Mucosa of rectum (tissue), 2 donors: ENCODE measurements around the gene ADD2.

Source experiments
- H3K27ac ChIP-seq, 2 donors: one replicate each; pipeline ENCODE4 v1.7.0; 2013; ENCODE audit warnings: inconsistent platforms in 2 of 2, low read depth in 2 of 2, low read length in 2 of 2
- H3K27me3 ChIP-seq, 2 donors: one replicate each; pipeline ENCODE4 v1.7.0; 2013; ENCODE audit warnings: low read length in 2 of 2; ENCODE audit not compliant: control insufficient read depth in 2 of 2, insufficient read depth in 2 of 2
- H3K36me3 ChIP-seq, 2 donors: one replicate each; pipeline ENCODE4 v1.7.0; 2013; ENCODE audit warnings: low read length in 2 of 2; ENCODE audit not compliant: control insufficient read depth in 2 of 2, insufficient read depth in 2 of 2
- H3K4me1 ChIP-seq, 2 donors: one replicate each; pipeline ENCODE4 v1.7.0; 2013; ENCODE audit warnings: low read length in 2 of 2, mild to moderate bottlenecking in 1 of 2; ENCODE audit not compliant: control insufficient read depth in 2 of 2, insufficient read depth in 2 of 2
- H3K4me3 ChIP-seq, 2 donors: one replicate each; pipeline ENCODE4 v1.7.0; 2013; ENCODE audit warnings: low read length in 2 of 2
- H3K9ac ChIP-seq, 2 donors: one replicate each; pipeline ENCODE4 v1.7.0; 2013; ENCODE audit warnings: low read length in 2 of 2, low read depth in 1 of 2, mild to moderate bottlenecking in 1 of 2
- H3K9me3 ChIP-seq, 2 donors: one replicate each; pipeline ENCODE4 v1.7.0; 2013; ENCODE audit warnings: low read length in 2 of 2; ENCODE audit not compliant: control insufficient read depth in 2 of 2
- donor health status: healthy.
- donor health status: Normal muscosa, but diverticular disease.

The ADD2 gene

DNA sequence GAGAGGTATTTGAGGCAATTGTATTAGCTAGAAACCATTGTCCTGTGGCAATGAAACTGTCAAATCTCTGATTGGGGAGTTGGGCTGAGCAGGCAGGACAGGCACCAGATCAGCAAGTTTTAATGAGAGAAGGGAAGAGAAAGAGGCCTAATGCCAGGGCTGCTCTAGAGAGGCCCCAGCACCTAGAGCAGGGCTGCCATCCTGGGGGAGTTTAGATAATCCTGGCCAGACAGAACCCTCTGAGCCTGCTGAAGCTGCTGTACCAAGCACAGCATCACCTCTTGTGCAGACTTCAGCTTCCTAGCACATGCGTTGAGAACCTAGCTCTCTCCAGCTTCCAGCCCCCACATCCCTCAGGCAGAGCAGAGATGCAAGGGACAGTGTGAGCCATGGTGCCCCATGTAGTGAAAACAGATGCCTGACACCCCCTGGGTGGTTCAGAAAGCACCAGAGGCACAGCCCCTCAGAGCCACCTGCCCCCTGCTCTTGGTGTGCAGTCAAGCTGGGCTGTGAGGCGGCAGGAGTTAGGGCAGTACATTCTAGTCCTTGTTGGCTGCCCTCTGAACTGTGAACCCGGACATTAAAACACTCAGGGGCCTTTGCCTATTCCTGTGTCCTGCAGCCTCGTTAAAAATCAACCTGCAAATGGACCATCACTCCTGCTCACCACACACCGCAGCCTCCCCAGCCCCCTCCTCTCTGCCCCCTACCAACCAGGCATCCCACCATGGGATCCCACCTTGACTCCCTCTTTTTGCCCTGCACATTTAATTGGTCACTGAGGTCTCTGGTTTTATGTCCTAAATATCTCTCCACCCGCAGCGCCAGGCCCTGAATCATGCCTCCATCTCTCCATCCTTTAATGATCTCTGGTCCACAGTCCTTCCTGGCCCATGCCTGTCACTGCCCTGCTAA is 52.7 kb downstream of the ADD2 start:
- Histone ChIP-seq H3K9ac (no peak overlapping the region), H3K4me1 (no peaks in the 10 kb centered on the region), H3K4me3 (no peak overlapping the region), H3K36me3 (no peaks in the 10 kb centered on the region), H3K27me3 (peaks cover 0 to 6% of the 10 kb centered on the region in 2 donors), H3K27ac (no peak overlapping the region), H3K9me3 (no peaks in the 10 kb centered on the region)

DNA sequence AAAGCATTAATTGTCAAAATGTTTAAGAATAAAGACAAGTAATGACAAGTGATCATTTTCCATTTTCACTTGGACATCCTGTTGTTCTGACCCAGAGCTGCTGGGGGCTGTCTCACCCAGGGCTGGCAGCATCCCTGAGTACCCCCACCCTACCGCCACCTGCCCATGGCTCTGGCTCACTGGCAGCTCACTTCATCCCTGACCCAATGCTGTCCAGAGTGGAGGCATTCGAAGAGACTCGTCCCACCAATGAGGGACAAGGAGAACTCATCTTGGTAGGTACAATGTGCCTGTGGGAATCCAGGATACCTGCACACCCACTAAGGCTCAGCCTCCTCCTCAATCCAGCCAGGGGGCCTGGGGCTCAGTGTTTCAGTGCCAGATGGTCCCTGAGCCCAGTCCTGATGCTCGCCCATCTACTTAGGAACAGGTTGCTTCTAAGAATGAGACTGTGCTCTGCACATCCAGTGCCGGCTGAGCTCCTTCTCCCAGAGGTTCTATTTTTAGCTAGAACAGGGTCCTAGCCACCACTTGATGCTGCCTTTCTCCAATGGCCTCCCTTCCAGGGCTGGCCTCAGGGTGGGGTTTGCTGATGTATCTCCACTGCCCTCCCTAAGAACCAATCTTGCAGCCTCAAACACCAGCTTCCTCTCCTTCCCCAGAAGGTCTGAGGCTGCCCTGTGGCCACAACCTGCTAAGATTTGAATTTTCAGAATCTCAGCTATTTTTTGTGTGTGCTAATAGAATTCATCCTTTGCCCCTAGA is 53.7 kb downstream of the ADD2 start:
- Histone ChIP-seq H3K9me3 (no peaks in the 10 kb centered on the region), H3K27me3 (peaks cover 0 to 4% of the 10 kb centered on the region in 2 donors), H3K9ac (no peak overlapping the region), H3K36me3 (no peaks in the 10 kb centered on the region), H3K4me1 (no peaks in the 10 kb centered on the region), H3K27ac (no peak overlapping the region), H3K4me3 (no peak overlapping the region)

- Histone ChIP-seq H3K27me3 (peaks cover 0 to 2% of the 10 kb centered on the region in 2 donors), H3K4me1 (no peaks in the 10 kb centered on the region), H3K27ac (no peak overlapping the region), H3K9me3 (no peaks in the 10 kb centered on the region), H3K9ac (no peak overlapping the region), H3K36me3 (no peaks in the 10 kb centered on the region), H3K4me3 (no peak overlapping the region)
Observed at GRCh38 chr2:70712916-70713315, 55.1 kb downstream of the ADD2 start.

- no peak overlapping the region for H3K9ac ChIP-seq
Observed at GRCh38 chr2:70711191-70711590, 56.8 kb downstream of the ADD2 start.

DNA sequence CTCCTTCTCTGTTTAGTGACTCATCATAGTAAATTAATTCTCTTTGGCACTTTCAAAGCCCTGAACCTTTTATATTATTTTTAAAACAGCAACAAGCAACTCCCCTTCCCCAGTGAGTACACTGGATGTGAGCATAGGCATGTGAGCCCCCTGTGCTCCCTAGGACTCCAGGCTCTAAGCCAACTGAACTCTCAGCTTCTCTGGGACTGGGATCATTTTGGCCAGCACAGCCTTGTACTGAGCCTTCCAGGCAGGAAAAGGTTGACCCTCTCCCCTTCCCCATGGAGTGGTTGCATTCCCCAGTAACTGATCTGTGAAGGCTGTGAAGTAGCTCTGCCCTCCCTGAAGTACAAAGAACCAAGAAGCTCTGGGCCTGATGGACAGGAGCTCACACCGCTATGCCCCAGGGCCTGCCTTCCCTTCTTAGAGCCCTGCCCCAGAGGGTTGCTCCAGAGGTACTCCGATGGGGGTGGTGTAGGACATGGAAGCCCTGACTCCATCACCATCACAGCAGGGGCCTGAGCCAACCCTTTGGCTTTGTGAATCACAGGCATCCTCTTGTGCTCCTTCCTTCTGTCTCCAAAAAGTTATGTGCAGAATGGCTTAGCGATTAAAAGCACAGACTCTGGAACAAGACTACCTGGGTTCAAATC is 57.8 kb downstream of the ADD2 start:
- no peak overlapping the region for H3K9ac ChIP-seq
- H3K27me3 ChIP-seq, result no peaks in the 10 kb centered on the region
- no peaks in the 10 kb centered on the region for H3K36me3 ChIP-seq
- no peaks in the 10 kb centered on the region for H3K4me1 ChIP-seq
- H3K4me3 ChIP-seq, result no peak overlapping the region
- H3K27ac ChIP-seq, result no peak overlapping the region
- no peaks in the 10 kb centered on the region for H3K9me3 ChIP-seq

More at GRCh38 chr2:70711191-70711590, 56.8 kb downstream of the ADD2 start:
- Histone ChIP-seq H3K4me1 (no peaks in the 10 kb centered on the region), H3K9me3 (no peaks in the 10 kb centered on the region), H3K4me3 (no peak overlapping the region), H3K27me3 (no peaks in the 10 kb centered on the region), H3K27ac (no peak overlapping the region), H3K36me3 (no peaks in the 10 kb centered on the region)

DNA sequence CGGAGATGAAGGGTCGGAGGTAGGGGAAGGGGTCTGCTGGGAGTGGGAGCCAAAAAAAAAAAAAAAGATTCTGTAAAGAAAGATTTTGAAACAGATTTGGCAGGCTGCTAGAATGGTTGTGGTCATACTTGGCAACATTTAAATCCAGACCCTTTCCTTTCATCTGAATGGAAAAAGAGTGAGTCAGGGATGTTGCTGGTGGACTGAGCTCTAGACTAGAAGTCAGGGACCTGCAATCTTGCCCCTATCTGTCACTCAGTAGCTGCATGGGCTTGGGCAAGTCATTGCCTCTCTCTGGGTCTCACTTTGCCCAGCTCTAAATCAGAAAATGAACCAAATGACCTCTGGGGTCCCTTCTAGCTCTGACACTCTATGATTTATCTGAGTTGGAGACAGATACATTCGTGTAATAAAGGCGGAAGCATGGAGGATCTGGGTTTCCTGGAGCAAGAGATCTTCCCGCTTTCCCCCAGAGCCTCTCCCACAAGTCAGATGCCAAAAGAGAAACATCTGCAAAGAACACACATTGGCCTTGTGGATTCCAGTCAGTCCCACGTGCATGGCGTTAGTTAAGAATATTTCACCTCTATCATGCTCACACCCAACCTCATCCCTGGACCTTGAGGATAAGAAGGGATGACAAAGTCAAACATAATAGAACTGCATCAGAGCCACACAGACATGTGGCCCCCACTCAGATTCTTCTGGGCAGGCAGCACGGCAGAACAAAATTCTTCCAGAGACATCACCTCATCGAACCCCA is 58.5 kb downstream of the ADD2 start:
- H3K9me3 ChIP-seq, result no peaks in the 10 kb centered on the region
- H3K27me3 ChIP-seq, result no peaks in the 10 kb centered on the region
- no peak overlapping the region for H3K4me3 ChIP-seq
- no peaks in the 10 kb centered on the region for H3K36me3 ChIP-seq
- H3K9ac ChIP-seq, result no peak overlapping the region
- no peaks in the 10 kb centered on the region for H3K4me1 ChIP-seq
- no peak overlapping the region for H3K27ac ChIP-seq

- Histone ChIP-seq H3K4me1 (no peaks in the 10 kb centered on the region), H3K4me3 (no peak overlapping the region), H3K9me3 (no peaks in the 10 kb centered on the region), H3K9ac (no peak overlapping the region), H3K27ac (no peak overlapping the region), H3K27me3 (no peaks in the 10 kb centered on the region), H3K36me3 (no peaks in the 10 kb centered on the region)
Observed at GRCh38 chr2:70708376-70709199, 59.4 kb downstream of the ADD2 start.

- Histone ChIP-seq H3K9me3 (no peaks in the 10 kb centered on the region), H3K27me3 (no peaks in the 10 kb centered on the region), H3K36me3 (no peaks in the 10 kb centered on the region), H3K4me3 (no peak overlapping the region), H3K4me1 (no peaks in the 10 kb centered on the region), H3K9ac (no peak overlapping the region), H3K27ac (no peak overlapping the region)
Observed at GRCh38 chr2:70707706-70708105, 60.3 kb downstream of the ADD2 start.
